Ishikawa (cell line): ENCODE measurements around the gene ZBTB7C.

Experiments used
- CEBPB ChIP-seq: IDR thresholded peaks from 2 replicates; pipeline ENCODE4 v1.6.1; 2012
- CREB1 ChIP-seq: IDR thresholded peaks from 2 replicates; pipeline ENCODE4 v1.6.1; 2012; ENCODE audit warnings: low read depth
- EGR1 ChIP-seq: IDR thresholded peaks from 2 replicates; pipeline ENCODE4 v1.6.1; 2012
- EP300 ChIP-seq: IDR thresholded peaks from 2 replicates; pipeline ENCODE4 v1.6.1; 2012; ENCODE audit warnings: borderline replicate concordance
- FOXM1 ChIP-seq: IDR thresholded peaks from 2 replicates; pipeline ENCODE4 v1.6.1; 2012; ENCODE audit warnings: low read depth, borderline replicate concordance
- NFIC ChIP-seq: IDR thresholded peaks from 2 replicates; pipeline ENCODE4 v1.6.1; 2012
- RAD21 ChIP-seq: IDR thresholded peaks from 2 replicates; pipeline ENCODE4 v1.6.1; 2012; ENCODE audit warnings: low read depth
- TAF1 ChIP-seq: IDR thresholded peaks from 2 replicates; pipeline ENCODE4 v1.6.1; 2012; ENCODE audit warnings: low read depth, mild to moderate bottlenecking
- TCF12 ChIP-seq: IDR thresholded peaks from 2 replicates; pipeline ENCODE4 v1.6.1; 2012; ENCODE audit warnings: low read depth
- TEAD4 ChIP-seq: IDR thresholded peaks from 2 replicates; pipeline ENCODE4 v1.6.1; 2012
- YY1 ChIP-seq: IDR thresholded peaks from 2 replicates; pipeline ENCODE4 v1.6.1; 2012; ENCODE audit warnings: low read depth
- ZBTB7A ChIP-seq: IDR thresholded peaks from 2 replicates; pipeline ENCODE4 v1.6.1; 2012; ENCODE audit warnings: low read depth
- TF ChIP-seq, protein P1 (sequence below): IDR thresholded peaks from 2 replicates; pipeline ENCODE4 v1.6.1; 2012
- TF ChIP-seq, protein P2 (sequence below): IDR thresholded peaks from 2 replicates; pipeline ENCODE4 v1.6.1; 2012; ENCODE audit warnings: low read depth, mild to moderate bottlenecking
- TF ChIP-seq, protein P3 (sequence below): IDR thresholded peaks from 2 replicates; pipeline ENCODE4 v1.6.1; 2012

ZBTB7C gene

DNA sequence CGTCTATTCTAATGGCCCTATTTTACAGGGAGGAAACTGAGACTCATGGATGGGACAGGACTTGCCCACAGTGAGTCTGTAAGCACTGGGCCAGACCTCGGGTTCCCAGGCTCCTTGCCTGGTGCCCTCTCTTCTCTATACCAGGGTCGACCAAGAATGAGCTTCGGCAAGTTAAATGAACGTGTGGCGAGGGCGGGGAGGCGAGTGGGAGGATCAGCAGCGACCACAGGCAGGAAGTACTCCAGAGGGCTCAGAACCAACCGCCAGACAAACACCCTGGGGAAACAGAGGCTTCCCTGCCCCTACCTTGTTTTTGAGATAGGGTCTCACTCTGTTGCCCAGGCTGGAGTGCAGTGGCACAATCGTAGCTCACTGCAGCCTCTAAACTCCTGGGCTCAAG is 301.0 kb downstream of the ZBTB7C start:
- TF ChIP-seq ZBTB7A (no peak), CREB1 (no peak), YY1 (no peak), TEAD4 (no peak), CEBPB (no peak), TCF12 (no peak), RAD21 (no peak), TAF1 (no peak), EGR1 (no peak), NFIC (no peak), EP300 (no peak), FOXM1 (no peak)
- TF ChIP-seq, protein P1, sequence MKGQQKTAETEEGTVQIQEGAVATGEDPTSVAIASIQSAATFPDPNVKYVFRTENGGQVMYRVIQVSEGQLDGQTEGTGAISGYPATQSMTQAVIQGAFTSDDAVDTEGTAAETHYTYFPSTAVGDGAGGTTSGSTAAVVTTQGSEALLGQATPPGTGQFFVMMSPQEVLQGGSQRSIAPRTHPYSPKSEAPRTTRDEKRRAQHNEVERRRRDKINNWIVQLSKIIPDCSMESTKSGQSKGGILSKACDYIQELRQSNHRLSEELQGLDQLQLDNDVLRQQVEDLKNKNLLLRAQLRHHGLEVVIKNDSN, result no peak
- TF ChIP-seq, protein P2, sequence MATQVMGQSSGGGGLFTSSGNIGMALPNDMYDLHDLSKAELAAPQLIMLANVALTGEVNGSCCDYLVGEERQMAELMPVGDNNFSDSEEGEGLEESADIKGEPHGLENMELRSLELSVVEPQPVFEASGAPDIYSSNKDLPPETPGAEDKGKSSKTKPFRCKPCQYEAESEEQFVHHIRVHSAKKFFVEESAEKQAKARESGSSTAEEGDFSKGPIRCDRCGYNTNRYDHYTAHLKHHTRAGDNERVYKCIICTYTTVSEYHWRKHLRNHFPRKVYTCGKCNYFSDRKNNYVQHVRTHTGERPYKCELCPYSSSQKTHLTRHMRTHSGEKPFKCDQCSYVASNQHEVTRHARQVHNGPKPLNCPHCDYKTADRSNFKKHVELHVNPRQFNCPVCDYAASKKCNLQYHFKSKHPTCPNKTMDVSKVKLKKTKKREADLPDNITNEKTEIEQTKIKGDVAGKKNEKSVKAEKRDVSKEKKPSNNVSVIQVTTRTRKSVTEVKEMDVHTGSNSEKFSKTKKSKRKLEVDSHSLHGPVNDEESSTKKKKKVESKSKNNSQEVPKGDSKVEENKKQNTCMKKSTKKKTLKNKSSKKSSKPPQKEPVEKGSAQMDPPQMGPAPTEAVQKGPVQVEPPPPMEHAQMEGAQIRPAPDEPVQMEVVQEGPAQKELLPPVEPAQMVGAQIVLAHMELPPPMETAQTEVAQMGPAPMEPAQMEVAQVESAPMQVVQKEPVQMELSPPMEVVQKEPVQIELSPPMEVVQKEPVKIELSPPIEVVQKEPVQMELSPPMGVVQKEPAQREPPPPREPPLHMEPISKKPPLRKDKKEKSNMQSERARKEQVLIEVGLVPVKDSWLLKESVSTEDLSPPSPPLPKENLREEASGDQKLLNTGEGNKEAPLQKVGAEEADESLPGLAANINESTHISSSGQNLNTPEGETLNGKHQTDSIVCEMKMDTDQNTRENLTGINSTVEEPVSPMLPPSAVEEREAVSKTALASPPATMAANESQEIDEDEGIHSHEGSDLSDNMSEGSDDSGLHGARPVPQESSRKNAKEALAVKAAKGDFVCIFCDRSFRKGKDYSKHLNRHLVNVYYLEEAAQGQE, result no peak
- TF ChIP-seq, protein P3, sequence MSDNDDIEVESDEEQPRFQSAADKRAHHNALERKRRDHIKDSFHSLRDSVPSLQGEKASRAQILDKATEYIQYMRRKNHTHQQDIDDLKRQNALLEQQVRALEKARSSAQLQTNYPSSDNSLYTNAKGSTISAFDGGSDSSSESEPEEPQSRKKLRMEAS, result no peak

DNA sequence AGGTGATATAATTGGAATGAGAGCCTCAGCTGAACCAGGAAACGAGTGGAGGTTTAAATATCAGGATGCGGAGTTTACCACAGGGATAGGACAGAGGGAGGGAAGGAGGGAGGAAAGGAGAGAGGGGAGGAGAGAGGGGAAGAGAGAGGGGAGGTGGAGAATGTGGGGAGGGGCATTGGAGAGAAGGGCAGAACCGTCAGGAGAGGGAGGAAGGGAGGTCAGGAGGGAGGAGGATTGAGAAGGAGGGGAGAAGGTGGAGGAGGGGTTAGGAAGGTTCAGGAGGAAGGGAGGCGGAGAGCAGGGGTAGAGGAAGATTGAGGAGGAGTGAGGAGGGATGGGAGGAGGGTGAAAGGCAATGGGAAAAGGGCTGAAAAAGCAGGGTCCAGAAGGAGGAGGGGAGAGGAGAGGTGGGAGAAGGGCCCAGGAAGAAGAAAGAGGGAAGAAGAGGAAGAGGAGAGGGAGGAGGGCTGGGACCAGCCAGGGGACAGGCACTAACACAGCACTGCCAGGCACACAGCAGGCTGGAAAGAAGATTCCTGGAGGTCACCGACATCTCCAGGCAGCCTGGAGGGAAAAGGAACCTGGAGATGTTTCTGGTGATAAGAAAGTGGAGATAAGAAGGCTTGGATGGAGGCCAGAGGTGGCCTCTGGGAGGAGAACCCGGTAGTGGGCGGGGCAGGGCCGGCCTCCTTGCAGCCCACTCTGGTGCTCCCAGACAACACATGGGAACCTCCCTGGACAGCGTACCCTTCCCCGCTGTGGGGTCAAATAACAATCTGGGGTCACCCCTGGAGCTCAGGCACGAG is 302.0 kb downstream of the ZBTB7C start:
- TF ChIP-seq CEBPB, result no peak
- no peak for TF ChIP-seq FOXM1
- TF ChIP-seq EGR1, result no peak
- TF ChIP-seq, protein P2, result no peak
- TF ChIP-seq, protein P3, result no peak
- TF ChIP-seq, protein P1, result no peak
- no peak for TF ChIP-seq YY1
- no peak for TF ChIP-seq ZBTB7A
- TF ChIP-seq NFIC, result no peak
- TF ChIP-seq RAD21, result no peak
- no peak for TF ChIP-seq EP300
- no peak for TF ChIP-seq TEAD4
- no peak for TF ChIP-seq TAF1

DNA sequence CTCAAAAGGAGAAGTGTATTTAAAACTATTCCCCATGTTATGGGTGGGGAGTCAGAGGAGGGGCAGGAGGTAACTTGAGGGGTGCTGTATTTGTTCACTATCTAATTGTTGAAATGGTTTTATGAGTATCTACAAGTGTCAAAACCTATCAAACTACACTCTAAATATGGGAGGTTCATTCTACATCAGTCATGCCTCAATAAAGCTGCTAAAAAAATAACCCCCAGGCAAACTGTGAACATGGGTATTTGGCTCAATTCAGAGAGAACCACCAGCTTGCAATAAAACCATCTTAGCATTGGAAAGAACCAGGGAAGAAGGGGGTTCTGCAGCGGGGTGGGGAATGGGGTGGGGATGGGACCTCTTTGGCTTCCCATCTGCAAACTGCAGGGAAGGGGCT is 302.7 kb downstream of the ZBTB7C start:
- TF ChIP-seq CEBPB, result no peak
- no peak for TF ChIP-seq CREB1

DNA sequence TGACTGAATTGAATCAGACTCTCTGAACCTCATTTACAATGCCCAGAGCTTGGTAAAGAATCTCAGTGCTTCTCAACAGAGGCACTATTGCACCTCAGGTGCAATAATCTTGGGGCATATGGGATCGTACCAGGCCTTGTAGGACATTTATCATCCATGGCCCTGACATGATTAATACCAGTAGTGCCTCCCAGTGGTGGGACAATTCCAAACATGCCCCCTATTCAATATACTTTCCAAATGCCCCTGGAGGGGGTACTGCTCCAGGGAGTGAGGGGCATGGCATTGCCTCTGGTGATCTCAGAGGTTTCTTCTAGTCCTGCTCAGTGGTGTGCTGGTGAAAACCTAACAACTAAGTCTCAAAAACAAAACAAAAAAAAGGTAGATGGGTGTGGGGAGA is 303.9 kb downstream of the ZBTB7C start:
- TF ChIP-seq TAF1 (no peak), TCF12 (no peak), RAD21 (no peak), TEAD4 (no peak), YY1 (no peak), ZBTB7A (no peak), EGR1 (no peak), CREB1 (no peak), NFIC (no peak), CEBPB (no peak), EP300 (no peak), FOXM1 (no peak)
- TF ChIP-seq, protein P3, result no peak
- TF ChIP-seq, protein P2, result no peak
- TF ChIP-seq, protein P1, result no peak
